IPS-18a (cell line): ENCODE measurements around the gene IFT81.

Experiments used
- H3K27ac ChIP-seq: one replicate; pipeline ENCODE4 v1.5.1; 2013; ENCODE audit warnings: low read length
- H3K27me3 ChIP-seq: one replicate; pipeline ENCODE4 v1.6.1; 2013; ENCODE audit warnings: mild to moderate bottlenecking, low read length; ENCODE audit not compliant: control insufficient read depth, insufficient read depth
- H3K36me3 ChIP-seq: one replicate; pipeline ENCODE4 v1.6.1; 2013; ENCODE audit warnings: low read depth, low read length; ENCODE audit not compliant: control insufficient read depth
- H3K4me1 ChIP-seq: one replicate; pipeline ENCODE4 v1.6.1; 2013; ENCODE audit warnings: low read depth, low read length; ENCODE audit not compliant: control insufficient read depth
- H3K4me3 ChIP-seq: one replicate; pipeline ENCODE4 v1.5.1; 2013; ENCODE audit warnings: low read length
- H3K9ac ChIP-seq: one replicate; pipeline ENCODE4 v1.6.1; 2013; ENCODE audit warnings: mild to moderate bottlenecking, low read length, moderate library complexity
- H3K9me3 ChIP-seq: one replicate; pipeline ENCODE4 v1.6.1; 2013; ENCODE audit warnings: low read depth, low read length; ENCODE audit not compliant: control insufficient read depth

The IFT81 gene

GRCh38 chr12:110235383-110235782 lies 111.2 kb downstream of the IFT81 start:
- H3K27me3 ChIP-seq: no peaks in the 10 kb centered on the region
- no peak overlapping the region for H3K4me3 ChIP-seq
- H3K27ac ChIP-seq: no peak overlapping the region
- H3K36me3 ChIP-seq: no peaks in the 10 kb centered on the region
- H3K4me1 ChIP-seq: no peaks in the 10 kb centered on the region
- no peaks in the 10 kb centered on the region for H3K9me3 ChIP-seq
- no peak overlapping the region for H3K9ac ChIP-seq

DNA sequence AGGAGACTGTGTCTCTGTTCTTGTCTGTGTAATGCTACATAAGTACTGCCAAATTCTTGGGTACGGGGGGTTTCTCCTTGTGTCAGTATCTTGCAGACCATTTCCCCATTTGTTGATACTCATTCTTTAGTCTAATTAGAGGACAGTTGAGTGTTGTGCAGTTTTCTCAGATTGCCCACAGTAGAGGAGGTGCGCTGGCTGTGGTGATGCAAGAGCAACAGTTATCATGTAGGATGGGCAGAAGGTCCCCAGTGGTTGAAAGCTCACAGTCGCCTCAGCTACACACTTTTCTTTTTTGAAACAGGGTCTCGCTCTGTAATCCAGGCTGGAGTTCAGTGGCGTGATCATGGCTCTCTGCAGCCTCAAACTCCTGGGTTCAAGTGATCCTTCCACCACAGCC lies 119.1 kb downstream of the IFT81 start:
- no peaks in the 10 kb centered on the region for H3K36me3 ChIP-seq
- H3K9me3 ChIP-seq: no peaks in the 10 kb centered on the region
- no peak overlapping the region for H3K9ac ChIP-seq
- no peak overlapping the region for H3K4me3 ChIP-seq
- peaks cover 10% of the 10 kb centered on the region for H3K4me1 ChIP-seq
- no peak overlapping the region for H3K27ac ChIP-seq
- H3K27me3 ChIP-seq: no peaks in the 10 kb centered on the region

GRCh38 chr12:110244372-110244771 lies 120.2 kb downstream of the IFT81 start:
- Histone ChIP-seq H3K9me3 (no peaks in the 10 kb centered on the region), H3K36me3 (no peaks in the 10 kb centered on the region), H3K4me3 (no peak overlapping the region), H3K27ac (no peak overlapping the region), H3K4me1 (peaks cover 10% of the 10 kb centered on the region), H3K27me3 (no peaks in the 10 kb centered on the region), H3K9ac (no peak overlapping the region)

DNA sequence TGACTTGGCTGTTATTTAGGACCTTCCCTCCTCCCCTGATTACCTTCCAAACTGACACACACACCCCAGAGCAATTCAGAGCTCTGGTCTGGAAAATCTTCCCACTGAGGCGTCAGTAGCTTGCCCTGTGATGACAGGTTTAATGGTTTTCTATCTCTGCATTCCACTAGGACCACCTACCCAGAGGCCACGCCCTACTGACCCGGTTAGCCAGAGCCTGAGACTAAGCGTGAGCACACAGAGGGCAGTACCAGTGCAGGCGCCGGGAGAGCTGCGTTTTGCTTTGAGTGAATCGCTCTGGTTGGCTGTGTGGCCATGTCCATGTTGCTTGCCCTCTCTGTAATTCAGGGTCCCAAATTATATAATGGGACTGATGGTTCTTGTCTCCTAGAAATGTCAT lies 120.7 kb downstream of the IFT81 start:
- Histone ChIP-seq H3K36me3 (no peaks in the 10 kb centered on the region), H3K9ac (no peak overlapping the region), H3K4me1 (peaks cover 10% of the 10 kb centered on the region), H3K4me3 (no peak overlapping the region), H3K27ac (no peak overlapping the region), H3K9me3 (no peaks in the 10 kb centered on the region), H3K27me3 (no peaks in the 10 kb centered on the region)

- Histone ChIP-seq H3K27ac (no peak overlapping the region), H3K9me3 (no peaks in the 10 kb centered on the region), H3K36me3 (no peaks in the 10 kb centered on the region), H3K4me1 (peaks cover 10% of the 10 kb centered on the region), H3K4me3 (no peak overlapping the region), H3K9ac (no peak overlapping the region), H3K27me3 (no peaks in the 10 kb centered on the region)
Measured at GRCh38 chr12:110245369-110245772, 121.2 kb downstream of the IFT81 start.

DNA sequence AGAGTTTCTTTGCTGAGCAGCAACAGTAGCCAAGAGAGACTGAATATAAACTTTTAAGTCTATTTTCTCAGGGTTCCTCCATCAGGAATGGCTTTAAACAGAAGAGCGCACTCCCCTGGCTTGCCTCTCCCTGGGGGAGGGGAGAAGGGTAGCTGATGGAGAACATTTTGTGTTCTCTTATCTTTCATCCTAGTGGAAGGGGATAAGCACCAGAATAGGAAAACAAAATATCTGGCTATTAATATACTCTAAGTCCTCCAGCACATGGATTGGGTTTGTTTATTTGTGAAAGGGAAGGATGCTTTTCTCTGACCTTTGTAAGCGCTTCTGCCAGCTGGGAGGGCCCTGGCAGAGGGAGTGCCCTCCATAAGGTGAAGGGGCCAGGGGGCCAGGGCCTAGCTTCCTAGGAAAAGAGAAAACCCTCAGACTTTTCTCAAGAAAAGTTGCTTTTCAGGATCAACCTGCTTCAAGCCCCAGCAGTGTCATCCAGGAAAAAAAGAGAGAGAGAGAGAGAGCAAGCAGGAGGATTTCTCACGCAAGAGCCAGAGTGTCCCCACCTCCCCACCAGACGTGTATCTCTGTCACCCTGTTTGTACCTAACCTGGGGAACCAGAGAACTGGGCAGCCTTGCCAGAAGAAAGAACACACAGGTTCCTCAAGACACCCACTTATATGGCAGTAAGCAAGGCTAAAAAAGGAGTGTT lies 122.6 kb downstream of the IFT81 start:
- H3K36me3 ChIP-seq: no peaks in the 10 kb centered on the region
- no peak overlapping the region for H3K27ac ChIP-seq
- no peaks in the 10 kb centered on the region for H3K9me3 ChIP-seq
- H3K27me3 ChIP-seq: no peaks in the 10 kb centered on the region
- H3K4me1 ChIP-seq: peaks cover 10% of the 10 kb centered on the region
- H3K9ac ChIP-seq: no peak overlapping the region
- no peak overlapping the region for H3K4me3 ChIP-seq

- H3K36me3 ChIP-seq: no peaks in the 10 kb centered on the region
- H3K9ac ChIP-seq: no peak overlapping the region
- no peaks in the 10 kb centered on the region for H3K27me3 ChIP-seq
- H3K9me3 ChIP-seq: no peaks in the 10 kb centered on the region
- no peak overlapping the region for H3K4me3 ChIP-seq
- H3K27ac ChIP-seq: no peak overlapping the region
- peaks cover 10% of the 10 kb centered on the region for H3K4me1 ChIP-seq
Measured at GRCh38 chr12:110247340-110248095, 123.4 kb downstream of the IFT81 start.

GRCh38 chr12:110248096-110248447 lies 123.9 kb downstream of the IFT81 start:
- Histone ChIP-seq H3K4me1 (peaks cover 10% of the 10 kb centered on the region), H3K9me3 (no peaks in the 10 kb centered on the region), H3K36me3 (no peaks in the 10 kb centered on the region), H3K4me3 (no peak overlapping the region), H3K9ac (no peak overlapping the region), H3K27ac (no peak overlapping the region), H3K27me3 (no peaks in the 10 kb centered on the region)

DNA sequence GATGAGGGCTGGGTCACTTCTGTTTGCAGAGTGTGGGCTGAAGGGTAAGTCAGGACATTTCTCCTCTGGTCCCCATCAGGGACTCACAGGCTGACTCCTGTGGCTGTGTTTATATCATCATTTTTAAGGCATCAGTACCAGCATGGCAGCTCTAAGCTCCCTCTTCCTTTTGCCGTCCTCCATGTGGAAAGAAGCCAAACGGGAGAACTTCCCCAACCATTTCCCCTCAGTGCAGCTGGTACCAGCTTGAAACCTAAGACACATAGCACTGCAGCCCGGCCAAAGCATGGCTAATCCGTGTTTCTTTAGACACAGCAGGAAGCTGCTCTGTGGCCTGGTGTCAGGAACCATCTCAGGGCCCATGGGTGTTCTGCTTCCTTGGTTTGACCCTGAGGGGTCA lies 124.9 kb downstream of the IFT81 start:
- Histone ChIP-seq H3K4me3 (no peak overlapping the region), H3K36me3 (no peaks in the 10 kb centered on the region), H3K27ac (no peak overlapping the region), H3K9ac (no peak overlapping the region), H3K27me3 (no peaks in the 10 kb centered on the region), H3K9me3 (no peaks in the 10 kb centered on the region), H3K4me1 (peaks cover 10% of the 10 kb centered on the region)

GRCh38 chr12:110249716-110250225 lies 125.6 kb downstream of the IFT81 start:
- Histone ChIP-seq H3K36me3 (no peaks in the 10 kb centered on the region), H3K9ac (no peak overlapping the region), H3K4me1 (peaks cover 6% of the 10 kb centered on the region), H3K4me3 (no peak overlapping the region), H3K9me3 (no peaks in the 10 kb centered on the region), H3K27me3 (no peaks in the 10 kb centered on the region), H3K27ac (no peak overlapping the region)

- Histone ChIP-seq H3K4me3 (no peak overlapping the region), H3K36me3 (no peaks in the 10 kb centered on the region), H3K27me3 (no peaks in the 10 kb centered on the region), H3K9me3 (no peaks in the 10 kb centered on the region), H3K9ac (no peak overlapping the region), H3K27ac (no peak overlapping the region), H3K4me1 (no peaks in the 10 kb centered on the region)
Measured at GRCh38 chr12:110251381-110251780, 127.2 kb downstream of the IFT81 start.

DNA sequence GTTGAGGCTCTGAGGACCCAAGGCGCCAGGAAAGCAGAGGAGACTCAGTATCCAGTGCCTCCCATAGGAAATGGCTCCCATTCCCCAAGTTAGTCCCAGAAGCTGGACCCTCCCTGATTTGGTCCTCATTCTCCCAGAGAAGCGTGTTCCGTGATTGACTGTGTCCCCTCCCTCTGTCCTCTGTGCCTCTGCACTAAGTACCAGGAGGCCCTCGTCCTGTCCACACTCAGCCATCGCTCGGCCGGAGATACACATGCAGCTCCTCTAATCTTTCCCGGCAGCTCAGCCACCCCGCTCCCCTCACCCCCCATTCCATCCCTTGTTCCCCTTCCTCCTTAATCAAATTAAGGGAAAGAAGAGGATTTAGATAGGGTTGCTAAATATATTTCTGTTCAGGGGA lies 128.6 kb downstream of the IFT81 start:
- H3K9ac ChIP-seq: no peak overlapping the region
- no peak overlapping the region for H3K4me3 ChIP-seq
- H3K36me3 ChIP-seq: no peaks in the 10 kb centered on the region
- H3K27me3 ChIP-seq: no peaks in the 10 kb centered on the region
- no peak overlapping the region for H3K27ac ChIP-seq
- H3K4me1 ChIP-seq: no peaks in the 10 kb centered on the region
- H3K9me3 ChIP-seq: no peaks in the 10 kb centered on the region
